HL-60/S4 treated with retinoic acid at 250 ng/mL for 4 days and 3 days (cell line): ENCODE measurements around the gene TIGD6.
"Not testable (repeated sequence)": the region's sequence is repeated elsewhere in the genome, so short reads cannot be mapped to it uniquely, and the experiment has no call there.

ENCODE experiments used
- in situ Hi-C: fragments of 300-500 bp; cut with MboI; formaldehyde crosslinking; loops from 2 replicates; pipeline ENCODE4 v1.7.0; 2022; ENCODE audit warnings: low sequenced_read_pairs

The TIGD6 gene

GRCh38 chr5:149944666-149945065 is 55.8 kb downstream of the TIGD6 start, which contains the start of gene PDE6A:
PDE6A (minus strand) TSS chr5:149944793; CDS start chr5:149944673, 120 bp downstream.
- in situ Hi-C loops: no loop called here

- in situ Hi-C loops: not testable (repeated sequence)
Observed at GRCh38 chr5:149943177-149943949, 57.1 kb downstream of the TIGD6 start.
